ENCODE measurements around the gene LYZL1. TPM values are rescaled to one million over a fixed set of nuclear protein-coding genes. Genes with fewer than 3 reads are reported as not detected.
"Not testable (repeated sequence)": the region's sequence is repeated elsewhere in the genome, so short reads cannot be mapped to it uniquely, and the experiment has no call there.

The LYZL1 gene
- total RNA-seq = not detected

DNA sequence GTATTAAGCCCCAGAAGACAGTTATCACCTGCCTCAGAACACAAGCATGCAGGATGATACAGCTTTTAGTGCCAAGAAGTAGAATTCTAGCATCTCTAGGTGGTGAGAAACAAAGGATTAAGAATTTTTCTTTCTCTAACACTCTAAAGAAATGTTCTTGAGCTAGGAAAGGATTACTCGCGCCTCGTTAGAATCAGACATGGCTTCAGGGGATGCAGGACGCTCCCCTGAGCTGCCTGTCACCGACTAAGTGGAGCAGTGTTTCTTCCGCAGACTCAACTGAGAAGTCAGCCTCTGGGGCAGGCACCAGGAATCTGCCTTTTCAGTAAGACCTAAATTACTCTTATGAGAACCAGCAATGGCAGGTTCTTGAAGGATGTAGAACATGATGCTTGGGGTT, at the start of gene LYZL1:
Gene LYZL1, plus strand, starts transcription at position 165 of the 400 bp plus-strand sequence. CDS start 2,798 bp downstream, outside the sequence.
- DNase-seq (ENCODE audit: low spot score) = not testable (repeated sequence)

DNA sequence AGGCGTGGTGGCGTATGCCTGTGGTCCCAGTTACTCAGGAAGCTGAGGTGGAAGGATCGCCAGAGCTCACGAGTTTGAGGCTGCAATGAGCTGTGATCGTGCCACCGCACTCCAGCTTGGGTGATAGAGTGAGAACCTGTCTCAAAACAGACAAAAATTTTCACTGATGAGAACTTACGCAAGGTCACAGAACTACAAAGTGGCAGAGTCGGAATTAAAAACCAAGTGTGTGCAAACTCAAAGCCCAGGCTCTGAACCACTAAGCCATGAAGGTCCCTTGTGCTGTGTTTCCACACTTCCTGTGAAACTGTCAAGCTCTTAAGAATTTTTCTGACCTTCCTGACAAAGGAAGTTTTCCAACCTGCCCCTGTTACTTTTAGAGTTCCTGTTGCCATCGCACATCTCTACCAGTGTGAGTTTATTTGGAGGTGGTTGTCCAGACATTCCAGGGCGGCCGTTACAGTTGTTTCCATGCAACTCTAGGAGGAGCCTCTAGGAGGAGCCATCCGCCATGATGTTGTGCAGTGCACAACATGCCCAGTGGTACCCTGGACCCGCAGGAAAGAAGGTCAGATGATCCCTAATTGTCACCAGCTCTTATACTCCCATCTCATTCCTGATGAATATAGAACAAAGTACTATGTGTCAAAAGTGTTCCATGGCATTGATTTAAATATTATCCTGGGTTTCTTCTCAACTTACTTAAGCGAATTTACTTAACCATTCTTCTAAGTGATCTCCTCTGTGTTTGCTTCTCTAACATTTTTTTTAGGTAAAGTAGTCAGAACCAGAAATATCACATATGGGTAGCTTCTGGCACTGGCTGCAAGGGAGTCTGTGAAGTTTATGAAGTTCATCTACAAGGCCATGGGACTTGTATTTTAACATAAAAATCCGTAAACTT, 49.0 kb upstream of the LYZL1 start:
- no peak for DNase-seq (ENCODE audit: low spot score)

DNA sequence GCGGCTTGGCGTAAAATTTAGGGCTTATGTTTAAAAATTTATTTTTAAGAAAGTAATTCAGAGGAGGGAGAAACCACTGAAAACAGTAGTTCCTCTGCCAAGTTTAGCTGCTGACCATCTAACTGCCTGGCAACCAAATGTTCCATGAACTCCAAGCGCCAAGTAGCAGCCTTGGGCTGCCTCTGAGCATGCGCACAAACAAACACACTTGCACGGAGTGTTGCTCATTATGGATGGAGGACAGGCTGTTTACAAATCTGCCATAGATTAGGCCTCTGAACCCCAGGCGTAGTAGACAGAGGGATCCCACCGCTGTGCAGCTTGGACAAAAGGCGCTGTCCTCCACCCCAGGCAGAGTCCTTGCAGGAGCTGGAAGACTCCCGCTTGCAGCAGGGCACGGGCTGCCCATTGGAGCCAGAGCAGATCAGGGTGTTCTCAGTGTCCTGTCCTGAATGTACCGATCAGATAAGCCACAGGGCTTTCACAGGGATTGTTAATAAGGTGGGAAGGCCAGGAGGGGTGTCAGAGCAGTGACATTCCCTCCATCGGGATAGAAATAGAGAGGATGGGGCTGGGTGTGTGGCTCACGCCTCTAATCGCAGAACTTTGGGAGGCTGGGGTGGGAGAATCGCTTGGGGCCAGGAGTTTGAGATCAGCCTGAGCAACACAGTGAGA, 47.7 kb upstream of the LYZL1 start:
- no peak for DNase-seq (ENCODE audit: low spot score)

DNA sequence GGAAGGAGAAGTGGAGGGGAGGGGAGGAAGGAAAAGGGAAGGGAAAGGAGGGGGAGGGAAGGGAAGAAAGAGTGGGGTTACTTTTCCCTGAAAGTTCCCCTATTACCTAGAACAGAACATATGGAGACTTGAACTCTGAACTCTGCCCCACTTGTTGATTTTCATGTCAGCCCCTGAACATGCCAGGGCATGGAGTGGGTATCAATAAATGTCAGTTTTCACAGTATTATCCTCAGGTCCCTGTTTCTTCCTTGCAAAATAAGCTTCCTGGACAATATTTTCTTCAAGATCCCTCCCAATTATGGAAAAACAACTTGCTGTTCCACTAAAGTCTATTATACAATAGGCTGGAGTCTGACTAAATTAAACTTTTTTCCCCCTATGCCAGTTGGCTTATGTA, 46.9 kb upstream of the LYZL1 start:
- DNase-seq (ENCODE audit: low spot score) = no peak

DNA sequence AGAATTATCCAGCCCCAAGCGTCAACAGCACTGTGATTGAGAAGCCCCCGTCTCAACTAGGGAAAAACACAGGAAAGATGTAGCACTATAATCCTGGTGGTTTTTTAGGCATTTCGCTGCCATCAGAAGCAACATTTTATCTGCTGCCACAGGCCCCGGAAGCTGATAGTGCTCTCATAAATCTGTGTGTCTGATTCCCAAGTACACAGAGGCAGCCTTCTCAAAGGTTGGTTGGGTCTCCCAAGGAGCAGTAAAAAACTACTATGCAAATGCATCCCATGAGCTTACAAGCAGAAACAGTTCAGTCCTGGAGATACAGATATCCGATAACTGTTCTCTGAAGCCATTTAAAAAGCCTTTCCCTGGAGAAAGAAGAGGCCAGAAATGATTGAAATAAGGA, 45.8 kb upstream of the LYZL1 start:
- DNase-seq (ENCODE audit: low spot score) = no peak

DNA sequence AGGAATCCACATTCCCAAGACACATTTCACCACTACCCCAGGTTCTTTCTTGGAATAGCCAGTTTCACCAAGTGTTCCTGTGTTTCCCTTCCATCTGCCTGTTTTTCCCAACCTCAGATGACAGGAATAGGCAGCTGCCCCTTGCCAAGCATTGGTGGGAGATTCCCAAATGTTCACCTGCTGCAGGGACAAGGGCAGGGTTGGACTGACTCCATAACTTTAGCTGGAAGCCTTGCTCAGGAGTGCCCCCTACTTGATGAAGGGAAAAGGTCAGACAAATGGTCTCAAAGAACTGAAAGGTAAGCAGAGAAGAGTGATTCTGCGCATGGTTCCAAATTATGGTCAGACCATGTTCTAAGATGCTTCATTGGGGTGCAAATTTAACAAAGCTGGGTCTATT, 45.1 kb upstream of the LYZL1 start:
- no peak for DNase-seq (ENCODE audit: low spot score)

DNA sequence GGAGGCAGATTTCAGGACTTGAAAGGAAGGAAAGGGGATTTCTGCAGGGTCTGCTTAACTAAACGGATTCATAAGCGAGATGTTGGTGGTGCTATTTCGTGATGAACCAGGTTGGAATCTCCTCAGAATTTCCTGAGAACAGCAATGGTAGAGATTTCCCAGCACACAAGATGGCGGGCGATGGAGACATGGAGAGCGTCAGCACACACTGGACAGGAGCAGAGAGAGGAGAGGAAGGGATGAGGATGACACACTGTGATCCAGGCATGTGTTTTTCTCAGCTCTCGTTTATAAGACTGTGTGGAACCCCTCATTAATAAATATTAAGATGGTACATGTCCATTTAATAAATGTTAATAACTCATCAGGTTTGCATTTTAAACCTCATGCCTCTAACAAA, 43.9 kb upstream of the LYZL1 start:
- no peak for DNase-seq (ENCODE audit: low spot score)

DNA sequence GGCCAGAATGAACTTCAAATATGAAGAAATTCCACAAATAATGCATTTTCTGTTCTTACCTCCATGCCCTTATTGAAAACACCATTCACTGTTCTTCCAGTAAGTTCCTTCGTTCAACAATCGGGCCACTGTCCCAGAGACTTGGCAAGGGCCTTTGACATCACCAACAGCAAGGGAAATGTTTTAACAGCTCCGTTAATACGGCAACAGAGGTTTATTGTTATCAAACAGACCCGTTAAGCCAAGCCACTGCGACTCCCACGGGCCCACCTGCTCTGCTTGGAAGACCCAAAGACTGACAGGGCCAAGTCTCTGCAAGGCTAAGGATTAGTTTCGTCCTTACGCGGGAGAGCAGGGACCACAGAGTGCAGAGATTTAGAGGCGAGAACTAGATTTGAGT, 43.4 kb upstream of the LYZL1 start:
- no peak for DNase-seq (ENCODE audit: low spot score)

DNA sequence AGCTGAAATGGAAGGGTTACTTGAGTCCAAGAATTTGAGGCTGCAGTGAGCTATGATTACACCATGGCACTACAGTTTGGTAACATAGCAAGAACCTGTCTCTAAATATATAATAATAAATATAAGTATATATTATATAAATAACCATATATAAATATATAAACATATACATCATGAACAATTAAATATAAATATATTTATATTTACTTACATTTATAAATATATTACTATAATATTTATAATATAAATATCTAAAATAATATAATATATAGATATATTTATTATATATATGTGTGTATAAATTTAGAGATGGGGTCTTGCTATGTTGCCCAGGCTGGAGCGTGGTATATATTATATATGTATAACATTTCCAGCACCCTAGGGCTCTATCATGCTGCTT, 42.4 kb upstream of the LYZL1 start:
- DNase-seq (ENCODE audit: low spot score) = no peak

DNA sequence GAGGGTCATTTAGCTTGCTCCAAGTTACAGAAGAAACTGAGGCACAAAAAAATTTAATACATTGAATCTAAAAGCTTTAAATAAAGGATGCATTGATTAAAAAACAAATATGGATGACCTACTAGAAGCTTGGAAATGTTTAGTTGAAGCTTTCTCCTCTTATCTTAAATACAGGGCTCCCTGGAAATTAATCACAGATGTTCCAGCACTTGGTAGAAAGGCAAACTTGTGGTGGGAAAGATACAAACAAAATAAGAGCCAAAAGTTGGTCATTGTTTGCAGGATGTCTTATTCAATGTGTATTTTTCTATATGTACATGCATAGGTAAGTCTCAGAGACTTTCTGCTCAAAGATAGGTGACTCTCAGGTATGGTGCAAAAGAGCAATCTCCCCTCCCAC, 40.7 kb upstream of the LYZL1 start:
- no peak for DNase-seq (ENCODE audit: low spot score)

DNA sequence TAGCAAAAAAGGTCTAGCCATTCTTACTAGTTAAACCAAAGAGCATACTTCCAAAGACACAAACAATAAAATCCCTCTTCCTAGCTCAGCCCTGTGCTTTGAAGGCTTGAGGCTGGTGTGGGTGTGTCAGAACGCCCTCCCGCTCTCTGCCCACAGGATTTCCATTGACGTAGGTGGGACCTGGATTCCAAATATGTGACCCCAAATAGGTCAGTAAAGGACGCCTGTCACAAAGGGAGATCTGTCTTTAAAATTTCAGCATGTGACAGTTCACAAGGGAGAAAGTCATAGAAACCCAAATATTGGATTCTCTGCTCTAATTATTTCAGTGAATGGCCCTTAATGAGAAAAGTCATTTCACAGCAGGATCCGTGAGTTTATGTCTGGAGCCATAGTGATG, 39.9 kb upstream of the LYZL1 start:
- no peak for DNase-seq (ENCODE audit: low spot score)

DNA sequence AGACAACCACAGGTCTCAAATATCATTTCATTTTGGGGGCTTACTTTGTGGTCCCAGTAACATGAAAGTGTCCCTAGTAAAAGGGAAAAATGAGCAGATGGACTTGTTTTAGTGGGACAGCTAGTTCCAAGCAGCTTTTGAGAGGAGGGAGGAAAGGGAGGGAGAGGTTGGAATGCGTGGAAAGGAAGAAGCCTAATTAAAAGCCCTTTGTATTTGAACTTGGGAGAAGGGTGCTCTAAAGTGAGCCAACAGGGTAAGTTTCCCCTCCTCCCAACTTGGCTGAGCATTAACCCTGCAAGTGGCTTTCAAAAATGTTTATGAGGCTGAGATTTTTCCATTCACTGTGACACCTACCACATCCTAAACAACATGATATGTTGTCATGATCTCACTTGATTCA, 38.8 kb upstream of the LYZL1 start:
- DNase-seq (ENCODE audit: low spot score) = no peak

DNA sequence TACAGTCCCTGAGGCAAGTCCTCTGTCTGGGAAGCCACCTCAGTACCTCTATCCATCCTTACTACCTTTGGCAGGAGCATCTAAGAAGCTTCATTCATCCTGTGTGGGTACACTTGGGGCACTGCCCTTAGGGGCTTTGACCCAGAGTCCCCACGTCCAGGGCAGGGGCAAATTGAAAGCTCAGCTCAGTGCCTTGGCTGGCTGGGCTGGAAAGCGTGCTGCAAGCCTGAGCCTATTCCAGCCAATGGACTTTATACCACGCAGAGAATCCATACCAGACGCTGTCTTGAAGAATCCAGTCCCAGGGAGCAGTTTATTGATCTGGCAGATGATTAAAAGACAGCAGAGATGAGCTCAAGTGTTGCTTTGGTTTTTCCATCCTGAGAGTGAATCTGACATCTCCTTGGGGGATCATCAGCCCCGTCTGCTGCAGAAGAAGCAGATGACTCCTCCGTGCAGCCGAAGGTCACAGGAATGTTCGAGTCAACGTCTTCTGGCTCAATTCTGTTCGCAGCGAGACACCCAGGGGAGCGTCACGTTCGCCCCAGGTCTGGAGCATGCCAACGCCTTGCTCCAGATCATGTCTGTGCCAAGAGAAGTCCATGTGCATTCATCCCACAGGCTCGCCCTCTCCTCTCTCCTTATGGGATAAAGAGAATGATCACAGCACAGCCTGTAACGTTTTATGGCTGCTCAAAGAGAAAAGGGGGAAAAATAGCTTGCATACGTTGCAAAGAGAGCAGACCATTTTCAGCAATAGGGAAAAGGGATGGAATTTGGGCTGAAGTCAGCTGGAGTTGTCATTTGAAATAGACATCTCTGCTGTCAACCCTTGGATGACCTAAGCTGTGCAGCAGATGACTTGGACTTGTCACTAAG, 35.8 kb upstream of the LYZL1 start:
- DNase-seq (ENCODE audit: low spot score) = no peak

DNA sequence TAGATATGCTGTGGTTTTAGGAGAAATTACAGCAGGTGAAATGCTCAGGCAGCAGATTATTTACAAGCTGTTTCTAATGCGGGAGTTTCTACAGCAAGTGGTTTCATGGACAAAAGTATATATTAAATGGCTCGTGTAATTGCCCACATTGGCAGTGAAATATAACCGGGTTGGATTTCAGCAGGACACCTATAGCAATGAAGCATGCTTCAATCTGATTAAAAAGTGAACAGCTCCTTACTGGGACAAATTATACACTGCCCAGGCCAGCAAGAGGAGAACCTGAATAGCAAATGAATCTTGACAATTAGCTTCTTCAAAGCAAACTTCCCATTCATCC, 35.2 kb upstream of the LYZL1 start:
- no peak for DNase-seq (ENCODE audit: low spot score)

DNA sequence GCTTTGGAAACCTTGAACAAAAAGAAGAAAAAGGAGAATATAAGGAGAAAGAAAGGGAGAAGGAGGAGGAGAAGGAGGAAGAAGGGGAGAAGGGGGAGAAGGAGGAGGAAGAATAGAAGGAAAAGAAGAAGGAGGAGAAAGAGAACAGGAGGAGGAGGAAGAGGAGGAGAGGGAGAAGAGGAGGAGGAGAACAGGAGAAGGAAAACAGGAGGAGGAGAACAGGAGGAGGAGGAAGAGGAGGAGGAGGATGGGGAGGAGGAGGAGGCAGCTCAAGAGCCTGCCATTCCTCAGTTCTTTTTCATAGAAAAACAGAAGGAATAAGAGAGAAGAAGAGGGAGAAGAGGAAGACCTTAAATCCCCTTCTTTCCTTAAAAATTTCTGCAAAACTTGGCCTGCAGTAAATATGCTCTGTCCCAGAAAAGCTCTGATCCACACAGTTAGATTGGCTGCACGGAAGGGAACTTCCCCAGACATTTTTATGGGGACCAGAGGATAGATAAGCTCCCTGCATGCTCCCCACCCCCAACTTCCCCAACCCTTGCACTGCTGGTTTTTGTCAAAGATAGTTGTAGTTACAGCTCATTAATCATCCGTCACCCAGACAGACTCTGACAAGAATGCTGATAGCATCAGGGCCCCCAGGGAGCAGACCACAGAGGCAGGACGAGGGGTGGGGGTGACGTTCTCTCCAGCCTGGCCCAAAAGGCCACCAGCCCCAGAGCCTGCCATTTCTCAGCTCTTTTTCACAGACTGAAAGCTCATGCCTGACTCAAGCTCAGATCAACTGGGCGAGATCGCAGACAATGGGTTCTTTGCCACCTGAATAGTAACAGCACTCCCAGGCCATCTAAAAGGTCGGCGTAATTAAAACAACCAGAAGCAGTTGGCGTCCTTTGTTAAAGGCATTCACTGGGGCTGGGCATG, 34.5 kb upstream of the LYZL1 start:
- DNase-seq (ENCODE audit: low spot score) = no peak

DNA sequence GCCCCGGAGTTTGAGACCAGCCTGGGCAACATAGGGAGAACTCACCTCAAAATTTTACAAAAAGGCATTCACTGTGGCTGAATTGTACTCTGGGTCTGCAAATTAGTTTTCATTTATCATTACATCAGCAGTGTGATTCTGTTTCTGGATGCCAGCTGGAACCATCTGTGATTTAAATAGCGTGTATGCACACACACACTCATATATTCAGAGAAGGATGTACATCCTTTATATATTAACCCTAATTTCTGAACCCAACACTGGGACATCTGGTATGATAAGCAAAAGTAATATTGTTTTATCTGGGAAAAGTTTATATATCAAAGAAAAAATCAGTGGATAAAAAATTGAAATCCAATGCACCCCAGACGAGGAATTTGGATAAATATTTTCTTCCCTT, 33.8 kb upstream of the LYZL1 start:
- DNase-seq (ENCODE audit: low spot score) = no peak

DNA sequence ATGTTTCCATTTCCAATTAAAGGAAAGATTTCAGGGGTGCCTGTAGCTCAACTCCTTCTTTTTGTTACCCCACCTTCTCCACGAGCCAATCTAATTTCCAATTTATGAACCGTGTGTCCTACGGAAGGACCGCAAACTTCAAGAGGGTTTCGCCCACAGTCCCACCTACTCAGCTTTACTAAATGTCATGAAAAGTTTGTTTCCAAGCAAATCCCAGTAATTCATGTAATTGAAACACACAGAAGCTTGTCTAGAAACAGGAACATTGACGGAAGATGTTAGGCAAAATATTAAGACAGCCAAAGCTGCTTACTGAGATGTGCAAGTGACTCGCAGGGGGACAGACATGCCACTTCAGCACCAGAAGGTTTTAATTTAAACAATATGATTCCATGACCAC, 32.9 kb upstream of the LYZL1 start:
- no peak for DNase-seq (ENCODE audit: low spot score)

DNA sequence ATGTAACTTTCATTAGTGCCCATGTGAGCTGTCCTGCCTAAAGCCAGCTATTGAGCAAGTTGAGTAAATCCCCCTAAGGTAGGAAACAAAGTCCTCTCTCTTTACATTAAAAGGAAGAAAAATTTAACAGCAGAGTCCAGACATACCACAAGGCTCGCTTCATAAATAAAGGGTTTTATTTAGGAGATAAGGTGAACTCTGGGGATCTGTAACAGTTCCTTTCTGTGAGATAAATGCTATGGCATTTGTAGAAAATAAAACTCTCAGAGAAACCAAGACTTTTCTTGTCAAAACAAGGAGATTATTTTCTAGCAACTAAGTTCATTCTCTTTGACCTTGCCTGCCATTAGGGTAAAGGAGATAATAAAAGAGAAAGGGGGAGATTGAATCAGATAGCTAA, 32.3 kb upstream of the LYZL1 start:
- DNase-seq (ENCODE audit: low spot score) = no peak

DNA sequence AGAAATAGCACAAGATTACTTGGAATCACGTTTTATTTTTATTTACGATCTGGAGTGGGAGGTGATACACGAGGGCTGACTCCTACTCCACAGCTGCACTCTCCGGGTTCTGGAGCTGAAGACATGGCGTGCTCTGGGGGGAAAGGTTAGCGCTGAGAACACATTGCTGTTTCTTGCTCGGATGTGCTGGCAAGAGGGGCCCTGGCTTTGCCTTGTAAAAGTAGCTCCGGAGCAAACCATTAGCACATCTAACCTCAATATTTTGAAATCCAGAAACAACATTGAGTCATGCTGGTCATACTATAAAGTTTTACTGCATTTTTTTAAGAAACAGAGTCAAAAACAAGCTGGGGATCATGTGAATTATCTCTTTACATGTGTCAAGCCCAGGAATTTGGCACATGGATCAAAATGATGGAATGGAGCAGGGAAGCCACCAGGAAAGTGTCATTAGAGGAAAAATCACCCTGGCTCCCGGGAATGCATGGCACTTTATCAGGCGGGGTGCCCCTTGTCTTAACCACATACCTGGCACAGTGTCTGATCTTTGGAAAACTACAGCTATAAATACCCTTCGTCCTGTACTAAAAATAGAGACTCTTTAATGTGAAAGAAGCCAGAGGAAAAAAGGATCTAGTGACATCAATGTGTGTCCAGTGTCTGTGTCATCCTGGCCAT, 31.6 kb upstream of the LYZL1 start:
- peak; percentile 47 for DNase-seq (ENCODE audit: low spot score)

DNA sequence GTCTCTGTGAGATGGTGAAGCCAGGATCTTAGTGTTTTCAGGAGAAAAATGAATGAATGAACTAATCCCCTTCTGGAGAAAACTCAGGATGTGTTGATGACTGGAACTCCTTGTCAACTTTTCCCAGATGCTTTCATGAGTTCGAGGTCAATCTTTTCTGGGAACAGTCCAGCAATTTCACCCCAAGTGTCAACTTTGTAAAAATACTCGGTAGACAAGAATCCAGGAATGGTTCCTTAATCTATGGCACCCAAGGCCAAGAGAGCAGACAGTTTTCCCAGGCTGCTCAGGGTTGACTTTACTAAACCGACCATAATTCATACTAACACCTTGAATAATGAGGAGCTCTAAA, 31.1 kb upstream of the LYZL1 start:
- DNase-seq (ENCODE audit: low spot score) = no peak

DNA sequence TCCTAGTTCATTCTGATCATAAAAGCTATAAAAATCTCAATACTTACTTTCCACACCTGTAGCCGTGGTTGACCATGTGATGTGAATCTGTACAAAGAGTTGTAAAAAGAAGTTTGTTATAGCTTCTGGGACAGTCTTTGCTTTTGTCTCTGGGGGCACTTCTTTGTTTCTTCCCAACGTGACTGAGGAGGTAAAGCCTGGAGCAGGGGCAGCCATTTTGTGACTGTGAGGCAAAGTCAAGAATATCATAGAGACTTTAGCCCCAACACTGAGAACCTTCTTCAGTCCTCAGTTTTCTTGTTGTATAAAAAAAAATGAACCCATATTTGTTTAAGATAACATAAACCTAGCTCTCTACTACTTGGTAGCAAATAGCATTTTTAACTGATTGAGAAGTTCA, 29.4 kb upstream of the LYZL1 start:
- no peak for DNase-seq (ENCODE audit: low spot score)
